ENCODE measurements around the gene USP17L19. TPM values are rescaled to one million over a fixed set of nuclear protein-coding genes. Genes with fewer than 3 reads are reported as not detected.
"Not testable (repeated sequence)": the region's sequence is repeated elsewhere in the genome, so short reads cannot be mapped to it uniquely, and the experiment has no call there.

The USP17L19 gene
- total RNA-seq, 3 donors from 2014 or later = not detected

- H3K27ac ChIP-seq; H3K36me3 ChIP-seq; DNase-seq (ENCODE audit: low spot score in 2 of 2); H3K4me1 ChIP-seq; H3K4me3 ChIP-seq; H3K9me3 ChIP-seq; intact Hi-C loops (cut with DNase I; ENCODE audit: low total_unique reads); H3K27me3 ChIP-seq: not testable (repeated sequence)
Measured at GRCh38 chr4:9262572-9262971, 9.4 kb downstream of the USP17L19 start, which contains the start of gene USP17L21. Gene USP17L21, plus strand, starts transcription at chr4:9262872. Its CDS starts 0 bp downstream, at chr4:9262872.

- DNase-seq (ENCODE audit: low spot score in 2 of 2); H3K4me3 ChIP-seq; H3K27me3 ChIP-seq; H3K36me3 ChIP-seq; intact Hi-C loops (cut with DNase I; ENCODE audit: low total_unique reads); H3K27ac ChIP-seq; H3K4me1 ChIP-seq; H3K9me3 ChIP-seq: not testable (repeated sequence)
Measured at GRCh38 chr4:9267319-9267718, 14.1 kb downstream of the USP17L19 start, which contains the start of gene USP17L22. Gene USP17L22, plus strand, starts transcription at chr4:9267619. Its CDS starts 0 bp downstream, at chr4:9267619.

GRCh38 chr4:9271719-9272118, 18.5 kb downstream of the USP17L19 start:
- DNase-seq (ENCODE audit: low spot score in 2 of 2) = peak; percentile 55 to 75
- H3K36me3 ChIP-seq; H3K27me3 ChIP-seq; H3K9me3 ChIP-seq; H3K4me3 ChIP-seq; H3K27ac ChIP-seq; H3K4me1 ChIP-seq; intact Hi-C loops (cut with DNase I; ENCODE audit: low total_unique reads): not testable (repeated sequence)

Other genes with a start within 250 kb of the USP17L19 start
- not detected for gene FAM90A26, start 83.0 kb upstream of the USP17L19 start, total RNA-seq
- not detected for gene USP17L10, start 42.7 kb upstream of the USP17L19 start, total RNA-seq
- gene USP17L11, start 38.0 kb upstream of the USP17L19 start, total RNA-seq = not detected
- not detected for gene USP17L12, start 33.2 kb upstream of the USP17L19 start, total RNA-seq
- gene USP17L13, start 28.5 kb upstream of the USP17L19 start, total RNA-seq = not detected
- not detected for gene USP17L15, start 19.0 kb upstream of the USP17L19 start, total RNA-seq
- gene USP17L17, start 9.5 kb upstream of the USP17L19 start, total RNA-seq = not detected
- gene USP17L18, start 4.7 kb upstream of the USP17L19 start, total RNA-seq = not detected
- not detected for gene USP17L20, start 4.7 kb downstream of the USP17L19 start, total RNA-seq
- not detected for gene USP17L21, start 9.5 kb downstream of the USP17L19 start, total RNA-seq
- gene USP17L22, start 14.2 kb downstream of the USP17L19 start, total RNA-seq = not detected
- gene USP17L24, start 71.8 kb downstream of the USP17L19 start, total RNA-seq = not detected
- gene USP17L25, start 76.5 kb downstream of the USP17L19 start, total RNA-seq = not detected
- gene USP17L26, start 81.3 kb downstream of the USP17L19 start, total RNA-seq = not detected
- gene USP17L5, start 86.0 kb downstream of the USP17L19 start, total RNA-seq = not detected
- not detected for gene USP17L27, start 90.8 kb downstream of the USP17L19 start, total RNA-seq
- not detected for gene USP17L28, start 95.5 kb downstream of the USP17L19 start, total RNA-seq
- not detected for gene USP17L29, start 100.3 kb downstream of the USP17L19 start, total RNA-seq
- gene USP17L30, start 109.8 kb downstream of the USP17L19 start, total RNA-seq = not detected
- not detected for gene DEFB131A, start 191.0 kb downstream of the USP17L19 start, total RNA-seq